ENCODE measurements around the gene CRYBB1. TPM values are rescaled to one million over a fixed set of nuclear protein-coding genes. Genes with fewer than 3 reads are reported as not detected.

The CRYBB1 gene
- total and polyA plus RNA-seq, 2 experiments from 2014 or later = 1.6 to 3.7 TPM

- peaks cover 16% of the 10 kb centered on the region for H3F3A ChIP-seq (replicated peaks; ENCODE audit: low read depth)
- H3K4me1 ChIP-seq (ENCODE audit: insufficient read depth) = peaks cover 81% of the 10 kb centered on the region
- 0 out of 2 replicates have a peak, but pooled peaks cover under 1% of the 10 kb centered on the region for H4K20me1 ChIP-seq (replicated peaks; ENCODE audit: insufficient read depth)
- H3K27ac ChIP-seq (ENCODE audit: low read depth) = peak overlapping the region; percentile 95
- H3K9me3 Mint-ChIP-seq = peaks cover 2% of the 10 kb centered on the region; the same call in 2 of the 3 replicates
- H2AFZ ChIP-seq = no peak overlapping the region
- H3K27me3 ChIP-seq (ENCODE audit: insufficient read depth) = no peaks in the 10 kb centered on the region
- H3K4me3 Mint-ChIP-seq = peak overlapping the region; percentile 55
- no peaks in the 10 kb centered on the region for H3K36me3 ChIP-seq (ENCODE audit: insufficient read depth)
- DNase-seq (ENCODE audit: low spot score) = no peak
- H3K79me2 ChIP-seq (replicated peaks; ENCODE audit: insufficient read depth) = peaks cover 90% of the 10 kb centered on the region
- H3K27me3 Mint-ChIP-seq (ENCODE audit: insufficient read depth, low read depth, poor library complexity) = peaks cover 7% of the 10 kb centered on the region
- peaks cover 81% of the 10 kb centered on the region for H3K4me1 Mint-ChIP-seq
- no peak for ATAC-seq
- H3K9me2 ChIP-seq (ENCODE audit: insufficient read depth) = no peaks in the 10 kb centered on the region
- TF ChIP-seq, protein P1, sequence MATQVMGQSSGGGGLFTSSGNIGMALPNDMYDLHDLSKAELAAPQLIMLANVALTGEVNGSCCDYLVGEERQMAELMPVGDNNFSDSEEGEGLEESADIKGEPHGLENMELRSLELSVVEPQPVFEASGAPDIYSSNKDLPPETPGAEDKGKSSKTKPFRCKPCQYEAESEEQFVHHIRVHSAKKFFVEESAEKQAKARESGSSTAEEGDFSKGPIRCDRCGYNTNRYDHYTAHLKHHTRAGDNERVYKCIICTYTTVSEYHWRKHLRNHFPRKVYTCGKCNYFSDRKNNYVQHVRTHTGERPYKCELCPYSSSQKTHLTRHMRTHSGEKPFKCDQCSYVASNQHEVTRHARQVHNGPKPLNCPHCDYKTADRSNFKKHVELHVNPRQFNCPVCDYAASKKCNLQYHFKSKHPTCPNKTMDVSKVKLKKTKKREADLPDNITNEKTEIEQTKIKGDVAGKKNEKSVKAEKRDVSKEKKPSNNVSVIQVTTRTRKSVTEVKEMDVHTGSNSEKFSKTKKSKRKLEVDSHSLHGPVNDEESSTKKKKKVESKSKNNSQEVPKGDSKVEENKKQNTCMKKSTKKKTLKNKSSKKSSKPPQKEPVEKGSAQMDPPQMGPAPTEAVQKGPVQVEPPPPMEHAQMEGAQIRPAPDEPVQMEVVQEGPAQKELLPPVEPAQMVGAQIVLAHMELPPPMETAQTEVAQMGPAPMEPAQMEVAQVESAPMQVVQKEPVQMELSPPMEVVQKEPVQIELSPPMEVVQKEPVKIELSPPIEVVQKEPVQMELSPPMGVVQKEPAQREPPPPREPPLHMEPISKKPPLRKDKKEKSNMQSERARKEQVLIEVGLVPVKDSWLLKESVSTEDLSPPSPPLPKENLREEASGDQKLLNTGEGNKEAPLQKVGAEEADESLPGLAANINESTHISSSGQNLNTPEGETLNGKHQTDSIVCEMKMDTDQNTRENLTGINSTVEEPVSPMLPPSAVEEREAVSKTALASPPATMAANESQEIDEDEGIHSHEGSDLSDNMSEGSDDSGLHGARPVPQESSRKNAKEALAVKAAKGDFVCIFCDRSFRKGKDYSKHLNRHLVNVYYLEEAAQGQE (IDR thresholded peaks at IDR 0.05; ENCODE audit: unreplicated experiment) = no peak
- no peak for TF ChIP-seq ZNF462 (CRISPR knock-in tag; IDR thresholded peaks at IDR 0.05)
- no peak for TF ChIP-seq POLR2AphosphoS5 (IDR thresholded peaks at IDR 0.05; ENCODE audit: low read depth)
- TF ChIP-seq ETS1 (IDR thresholded peaks at IDR 0.05) = no peak
- no peak for TF ChIP-seq STAT1 (IDR thresholded peaks at IDR 0.05; ENCODE audit: unreplicated experiment)
- TF ChIP-seq JUNB (IDR thresholded peaks at IDR 0.05; ENCODE audit: unreplicated experiment) = no peak
- TF ChIP-seq ZNF114 (CRISPR knock-in tag; IDR thresholded peaks at IDR 0.05) = no peak
- no peak for TF ChIP-seq EZH2phosphoT487 (IDR thresholded peaks at IDR 0.05; ENCODE audit: unreplicated experiment)
- TF ChIP-seq NANOG (IDR thresholded peaks at IDR 0.05; ENCODE audit: borderline replicate concordance) = peak; percentile 79
- H3K4me3 ChIP-seq = peak overlapping the region; percentile 16
- H3K27ac Mint-ChIP-seq = peak overlapping the region; percentile 99
- H3K4me2 ChIP-seq = peak overlapping the region; percentile 45
- H3K36me3 Mint-ChIP-seq (ENCODE audit: low read depth) = peaks cover 31% of the 10 kb centered on the region
These were observed 50.2 kb downstream of the CRYBB1 start for GRCh38 chr22:26567610-26568009.
